Natural killer cell (primary cell): ENCODE results near the gene KREMEN1. TPM values are rescaled to one million over a fixed set of nuclear protein-coding genes. Genes with fewer than 3 reads are reported as not detected.

Source experiments
- ATAC-seq, 3 donors: fragments of 150-1000 bp in 2 of 3; fragments of 200-7000 bp in 1 of 3; cut with Tn5 transposase; 1 replicate in 1 of 3; 2 replicates in 2 of 3; pipeline ENCODE4 v1.10.0; 2021; ENCODE audit warnings: mild to moderate bottlenecking in 2 of 3, moderate library complexity in 2 of 3
- DNase-seq, 2 donors: peaks; one replicate each; pipeline versions ENCODE4 v3.0.0 to v3.0.0-alpha.2; 2013 to 2021; ENCODE audit warnings: mixed read lengths in 1 of 2
- H3K27ac ChIP-seq: one replicate; pipeline ENCODE4 v1.5.1; 2013; ENCODE audit warnings: mild to moderate bottlenecking, low read length
- H3K27me3 ChIP-seq: one replicate; pipeline ENCODE4 v1.6.1; 2013; ENCODE audit warnings: low read length; ENCODE audit not compliant: control insufficient read depth, insufficient read depth
- H3K36me3 ChIP-seq: one replicate; pipeline ENCODE4 v1.6.1; 2013; ENCODE audit warnings: low read length; ENCODE audit not compliant: control insufficient read depth, insufficient read depth
- H3K4me1 ChIP-seq: one replicate; pipeline ENCODE4 v1.6.1; 2013; ENCODE audit warnings: low read length; ENCODE audit not compliant: control insufficient read depth, insufficient read depth
- H3K4me3 ChIP-seq: one replicate; pipeline ENCODE4 v1.5.1; 2013; ENCODE audit warnings: low read length
- H3K9me3 ChIP-seq: one replicate; pipeline ENCODE4 v1.6.1; 2013; ENCODE audit warnings: low read length; ENCODE audit not compliant: control insufficient read depth, insufficient read depth
- H3K27ac Mint-ChIP-seq, 2 donors: one replicate each; pipeline ENCODE4 v1.8.0; 2022; ENCODE audit warnings: mild to moderate bottlenecking in 2 of 2, mixed read lengths in 2 of 2, moderate library complexity in 1 of 2
- H3K27me3 Mint-ChIP-seq, 2 donors: one replicate each; pipeline ENCODE4 v1.8.0; 2022; ENCODE audit warnings: low read depth in 2 of 2, mixed read lengths in 2 of 2
- H3K36me3 Mint-ChIP-seq: one replicate; pipeline ENCODE4 v1.8.0; 2022; ENCODE audit warnings: mixed read lengths
- H3K4me1 Mint-ChIP-seq, 2 donors: one replicate each; pipeline ENCODE4 v1.8.0; 2022; ENCODE audit warnings: mixed read lengths in 2 of 2
- H3K4me3 Mint-ChIP-seq: one replicate; pipeline ENCODE4 v1.8.0; 2022; ENCODE audit warnings: mild to moderate bottlenecking, moderate library complexity, mixed read lengths
- H3K9me3 Mint-ChIP-seq, 2 donors: one replicate each; pipeline ENCODE4 v1.8.0; 2022; ENCODE audit warnings: mixed read lengths in 2 of 2
- WGBS: methylation state at CpG from one replicate; pipeline ENCODE4 v1.1.7; 2013; ENCODE audit warnings: missing lambda C conversion rate; ENCODE audit not compliant: insufficient coverage; 5-methylcytosine and 5-hydroxymethylcytosine counted together
- intact Hi-C: fragments of 100-400 bp; cut with micrococcal nuclease; formaldehyde crosslinking; loops from one replicate; pipeline ENCODE4 v1.14.2; 2022
- total RNA-seq, 4 donors: library from RNA; stranded (reverse); fragments of 120-200 nt in 1 of 4; gene quantifications; one replicate each; pipeline versions ENCODE4 v1.2.3 to v1.2.4, GENCODE V29; 2013 to 2022
- TF ChIP-seq, protein P1 (sequence below): fragments of 200-600 bp; IDR thresholded peaks from one replicate; pipeline ENCODE4 v1.8.0; 2022; ENCODE audit warnings: antibody characterized with exemption

The KREMEN1 gene
- total RNA-seq, 3 donors from 2014 or later (not counting 1 experiment from before 2014, with no cell fraction given), result 0.23 TPM; not detected in 2

DNA sequence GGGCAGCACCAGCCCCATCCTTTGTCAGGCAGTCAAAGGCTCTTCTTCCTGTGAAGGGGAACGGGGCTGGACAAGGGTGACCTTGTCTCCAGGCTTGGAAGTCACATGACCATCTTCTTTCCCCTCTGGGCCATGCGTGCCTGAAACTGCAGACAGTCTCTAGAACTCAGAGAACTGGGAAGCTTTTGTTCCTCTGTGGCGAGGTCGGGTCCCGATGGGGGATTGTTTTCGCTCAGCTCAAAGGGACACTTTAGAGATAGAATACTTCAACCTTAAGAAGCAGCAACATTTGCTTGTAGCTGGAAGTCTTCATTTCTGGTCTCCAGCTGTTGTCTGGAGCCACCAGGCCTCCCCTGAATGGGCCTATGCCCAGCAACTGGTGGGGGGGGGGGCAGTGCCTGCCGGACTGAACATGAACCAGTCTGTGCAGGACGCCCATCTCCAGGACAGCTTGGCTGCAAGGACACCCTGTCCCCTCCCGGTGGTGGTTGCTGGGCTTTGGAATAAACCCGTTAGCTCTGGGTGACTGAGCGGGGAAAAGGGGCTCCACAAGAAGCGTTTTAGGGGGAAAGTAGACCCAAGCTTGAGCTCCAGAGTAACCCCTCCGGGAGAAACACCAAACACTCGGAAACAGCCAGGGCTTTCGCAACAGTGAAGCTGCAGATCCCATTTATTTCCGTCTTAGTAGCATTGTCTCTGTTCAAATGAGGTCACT lies 77.2 kb downstream of the KREMEN1 start:
- WGBS, result 86% methylated on average over 16 of the region's 16 CpGs
- ATAC-seq (no peak), DNase-seq (no peak)
- no peak overlapping the region for H3K4me3 Mint-ChIP-seq
- no peak overlapping the region for H3K27ac ChIP-seq
- no peaks in the 10 kb centered on the region for H3K9me3 ChIP-seq
- no peaks in the 10 kb centered on the region for H3K36me3 ChIP-seq
- peaks cover 6 to 7% of the 10 kb centered on the region in 2 donors for H3K4me1 Mint-ChIP-seq
- no peaks in the 10 kb centered on the region for H3K36me3 Mint-ChIP-seq
- no peak overlapping the region for H3K27ac Mint-ChIP-seq
- no peaks in the 10 kb centered on the region for H3K27me3 ChIP-seq
- H3K9me3 Mint-ChIP-seq, result no peaks in the 10 kb centered on the region
- H3K27me3 Mint-ChIP-seq, result peaks cover 22 to 26% of the 10 kb centered on the region in 2 donors
- H3K4me1 ChIP-seq, result peaks cover 5% of the 10 kb centered on the region
- TF ChIP-seq, protein P1, sequence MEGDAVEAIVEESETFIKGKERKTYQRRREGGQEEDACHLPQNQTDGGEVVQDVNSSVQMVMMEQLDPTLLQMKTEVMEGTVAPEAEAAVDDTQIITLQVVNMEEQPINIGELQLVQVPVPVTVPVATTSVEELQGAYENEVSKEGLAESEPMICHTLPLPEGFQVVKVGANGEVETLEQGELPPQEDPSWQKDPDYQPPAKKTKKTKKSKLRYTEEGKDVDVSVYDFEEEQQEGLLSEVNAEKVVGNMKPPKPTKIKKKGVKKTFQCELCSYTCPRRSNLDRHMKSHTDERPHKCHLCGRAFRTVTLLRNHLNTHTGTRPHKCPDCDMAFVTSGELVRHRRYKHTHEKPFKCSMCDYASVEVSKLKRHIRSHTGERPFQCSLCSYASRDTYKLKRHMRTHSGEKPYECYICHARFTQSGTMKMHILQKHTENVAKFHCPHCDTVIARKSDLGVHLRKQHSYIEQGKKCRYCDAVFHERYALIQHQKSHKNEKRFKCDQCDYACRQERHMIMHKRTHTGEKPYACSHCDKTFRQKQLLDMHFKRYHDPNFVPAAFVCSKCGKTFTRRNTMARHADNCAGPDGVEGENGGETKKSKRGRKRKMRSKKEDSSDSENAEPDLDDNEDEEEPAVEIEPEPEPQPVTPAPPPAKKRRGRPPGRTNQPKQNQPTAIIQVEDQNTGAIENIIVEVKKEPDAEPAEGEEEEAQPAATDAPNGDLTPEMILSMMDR, result no peak
- intact Hi-C loops, result no loop called here
- H3K4me3 ChIP-seq, result no peak overlapping the region

DNA sequence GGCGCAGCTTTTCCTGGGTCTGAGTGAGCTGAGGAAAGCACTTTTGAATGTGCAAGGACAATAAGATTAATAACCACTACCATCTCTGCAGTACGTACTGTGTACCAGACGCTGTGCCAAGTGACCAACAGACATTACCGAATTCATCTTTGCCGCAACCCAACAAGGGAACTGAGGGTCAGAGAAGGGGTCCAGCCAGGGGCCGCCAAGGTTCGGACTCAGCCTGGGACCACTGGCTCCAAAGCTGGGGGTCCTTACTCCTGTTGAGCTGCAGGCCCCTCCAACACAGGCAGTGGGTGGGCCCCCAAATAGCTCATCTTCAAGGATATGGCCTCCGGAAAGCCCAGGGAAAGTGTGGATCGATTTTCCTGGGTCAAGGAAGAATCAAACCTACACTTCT lies 77.9 kb downstream of the KREMEN1 start:
- TF ChIP-seq, protein P1, result no peak
- H3K27me3 ChIP-seq, result no peaks in the 10 kb centered on the region
- no peak overlapping the region for H3K4me3 ChIP-seq
- H3K36me3 ChIP-seq, result no peaks in the 10 kb centered on the region
- no peak for ATAC-seq
- Mint-ChIP-seq H3K4me3 (no peak overlapping the region), H3K36me3 (no peaks in the 10 kb centered on the region), H3K4me1 (peaks cover 6 to 8% of the 10 kb centered on the region in 2 donors), H3K27ac (no peak overlapping the region), H3K9me3 (no peaks in the 10 kb centered on the region), H3K27me3 (peaks cover 23 to 27% of the 10 kb centered on the region in 2 donors)
- intact Hi-C loops, result no loop called here
- no peak for DNase-seq
- H3K4me1 ChIP-seq, result peaks cover 5% of the 10 kb centered on the region
- no peak overlapping the region for H3K27ac ChIP-seq
- no peaks in the 10 kb centered on the region for H3K9me3 ChIP-seq
- 94% methylated on average over 9 of the region's 9 CpGs for WGBS

DNA sequence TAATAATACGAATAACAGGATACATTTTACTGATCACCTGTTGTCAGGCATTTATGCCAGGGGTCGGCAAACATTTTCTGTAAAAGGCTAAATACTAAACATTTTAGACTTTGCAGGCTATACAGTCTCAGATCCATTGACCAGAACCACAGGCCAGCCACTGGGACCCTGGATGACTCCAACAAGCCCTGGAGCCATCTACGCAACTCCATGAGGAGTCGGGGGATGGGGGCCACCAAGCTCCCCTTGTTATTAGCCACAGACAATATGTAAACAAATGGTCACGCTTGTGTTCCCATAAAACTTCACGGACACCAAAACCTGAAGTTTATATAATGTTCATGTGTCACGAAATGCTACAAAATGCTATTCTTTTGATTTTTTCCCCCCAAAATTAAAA lies 78.5 kb downstream of the KREMEN1 start:
- H3K4me1 ChIP-seq, result peaks cover 5% of the 10 kb centered on the region
- Mint-ChIP-seq H3K9me3 (no peaks in the 10 kb centered on the region), H3K36me3 (no peaks in the 10 kb centered on the region), H3K27ac (no peak overlapping the region), H3K4me3 (no peak overlapping the region), H3K4me1 (peaks cover 6 to 8% of the 10 kb centered on the region in 2 donors), H3K27me3 (peaks cover 23 to 27% of the 10 kb centered on the region in 2 donors)
- H3K36me3 ChIP-seq, result no peaks in the 10 kb centered on the region
- 92% methylated on average over 7 of the region's 7 CpGs for WGBS
- ATAC-seq, result no peak
- H3K9me3 ChIP-seq, result no peaks in the 10 kb centered on the region
- DNase-seq, result no peak
- no peaks in the 10 kb centered on the region for H3K27me3 ChIP-seq
- TF ChIP-seq, protein P1, result no peak
- intact Hi-C loops, result no loop called here
- H3K4me3 ChIP-seq, result no peak overlapping the region
- no peak overlapping the region for H3K27ac ChIP-seq
